Mucosa of stomach (tissue), 1 donor: ENCODE results near the gene MICA.
"Not testable (repeated sequence)": the region's sequence is repeated elsewhere in the genome, so short reads cannot be mapped to it uniquely, and the experiment has no call there.

Experiments
- H3K27me3 ChIP-seq: one replicate; pipeline ENCODE4 v1.7.0; 2013; ENCODE audit warnings: mild to moderate bottlenecking, low read length; ENCODE audit not compliant: control insufficient read depth, insufficient read depth
- H3K36me3 ChIP-seq: one replicate; pipeline ENCODE4 v1.7.0; 2013; ENCODE audit warnings: low read length; ENCODE audit not compliant: control insufficient read depth, insufficient read depth
- H3K4me1 ChIP-seq: one replicate; pipeline ENCODE4 v1.7.0; 2013; ENCODE audit warnings: mild to moderate bottlenecking, low read length; ENCODE audit not compliant: control insufficient read depth, insufficient read depth
- H3K4me3 ChIP-seq: one replicate; pipeline ENCODE4 v1.7.0; 2013; ENCODE audit warnings: low read length
- H3K9ac ChIP-seq: one replicate; pipeline ENCODE4 v1.7.0; 2013; ENCODE audit warnings: mild to moderate bottlenecking, low read length, moderate library complexity
- H3K9me3 ChIP-seq: one replicate; pipeline ENCODE4 v1.7.0; 2013; ENCODE audit warnings: mild to moderate bottlenecking, low read length, moderate library complexity; ENCODE audit not compliant: control insufficient read depth
- donor health status: Pancreatic carcinoma.

MICA gene

GRCh38 chr6:31446999-31447789 lies 43.8 kb downstream of the MICA start:
- H3K9ac ChIP-seq, H3K27me3 ChIP-seq, H3K4me3 ChIP-seq, H3K4me1 ChIP-seq, H3K36me3 ChIP-seq, H3K9me3 ChIP-seq: not testable (repeated sequence)

- Histone ChIP-seq H3K9ac (no peak overlapping the region), H3K36me3 (no peaks in the 10 kb centered on the region), H3K9me3 (no peaks in the 10 kb centered on the region), H3K4me1 (no peaks in the 10 kb centered on the region), H3K27me3 (peaks cover 7% of the 10 kb centered on the region), H3K4me3 (no peak overlapping the region)
Observed at GRCh38 chr6:31450751-31451150, 47.4 kb downstream of the MICA start.

GRCh38 chr6:31452859-31453258 lies 49.5 kb downstream of the MICA start:
- no peaks in the 10 kb centered on the region for H3K9me3 ChIP-seq
- H3K4me1 ChIP-seq, result no peaks in the 10 kb centered on the region
- no peaks in the 10 kb centered on the region for H3K36me3 ChIP-seq
- no peak overlapping the region for H3K4me3 ChIP-seq
- peaks cover 5% of the 10 kb centered on the region for H3K27me3 ChIP-seq
- no peak overlapping the region for H3K9ac ChIP-seq

GRCh38 chr6:31453259-31453658 lies 49.9 kb downstream of the MICA start:
- no peaks in the 10 kb centered on the region for H3K36me3 ChIP-seq
- H3K4me1 ChIP-seq, result no peaks in the 10 kb centered on the region
- no peak overlapping the region for H3K9ac ChIP-seq
- no peak overlapping the region for H3K4me3 ChIP-seq
- peaks cover 5% of the 10 kb centered on the region for H3K27me3 ChIP-seq
- H3K9me3 ChIP-seq, result no peaks in the 10 kb centered on the region

- H3K36me3 ChIP-seq, H3K9ac ChIP-seq, H3K27me3 ChIP-seq, H3K4me3 ChIP-seq, H3K9me3 ChIP-seq: not testable (repeated sequence)
- H3K4me1 ChIP-seq, result peaks cover 14% of the 10 kb centered on the region
Observed at GRCh38 chr6:31459864-31460263, 56.5 kb downstream of the MICA start.

GRCh38 chr6:31460361-31461025 lies 57.1 kb downstream of the MICA start:
- Histone ChIP-seq H3K9me3 (no peaks in the 10 kb centered on the region), H3K4me3 (no peak overlapping the region), H3K4me1 (peaks cover 15% of the 10 kb centered on the region), H3K27me3 (no peaks in the 10 kb centered on the region), H3K9ac (no peak overlapping the region), H3K36me3 (no peaks in the 10 kb centered on the region)

- peaks cover 15% of the 10 kb centered on the region for H3K4me1 ChIP-seq
- peak overlapping the region; percentile 46 for H3K4me3 ChIP-seq
- H3K36me3 ChIP-seq, result no peaks in the 10 kb centered on the region
- H3K9me3 ChIP-seq, result no peaks in the 10 kb centered on the region
- peak overlapping the region; percentile 82 for H3K9ac ChIP-seq
- no peaks in the 10 kb centered on the region for H3K27me3 ChIP-seq
Observed at GRCh38 chr6:31462026-31462963, 58.9 kb downstream of the MICA start.

- Histone ChIP-seq H3K4me3 (peak overlapping the region; percentile 46), H3K9me3 (no peaks in the 10 kb centered on the region), H3K36me3 (no peaks in the 10 kb centered on the region), H3K9ac (peak overlapping the region; percentile 82), H3K4me1 (peaks cover 15% of the 10 kb centered on the region), H3K27me3 (no peaks in the 10 kb centered on the region)
Observed at GRCh38 chr6:31462964-31463870, 59.8 kb downstream of the MICA start.

- Histone ChIP-seq H3K9ac (no peak overlapping the region), H3K9me3 (no peaks in the 10 kb centered on the region), H3K36me3 (no peaks in the 10 kb centered on the region), H3K27me3 (no peaks in the 10 kb centered on the region), H3K4me3 (peak overlapping the region; percentile 46), H3K4me1 (peaks cover 15% of the 10 kb centered on the region)
Observed at GRCh38 chr6:31464252-31465184, 61.1 kb downstream of the MICA start.
